Kidney (tissue), 14 donors: ENCODE measurements around the gene PPP1R3E. TPM values are rescaled to one million over a fixed set of nuclear protein-coding genes. Genes with fewer than 3 reads are reported as not detected.

Source experiments
- DNase-seq, 5 donors: peaks; one replicate each; pipeline ENCODE4 v3.0.0-alpha.2; 2013 to 2020
- FAIRE-seq: peaks from 2 replicates; lab custom pipeline; 2012; peaks lifted over from hg19 to GRCh38; lab: Jason Lieb, UNC
- H3K27ac ChIP-seq, 2 donors: one replicate each; pipeline ENCODE4 v1.7.0; 2013; ENCODE audit warnings: low read depth in 2 of 2, low read length in 2 of 2, inconsistent platforms in 1 of 2
- H3K27me3 ChIP-seq: one replicate; pipeline ENCODE4 v1.7.1; 2013; ENCODE audit warnings: low read length, inconsistent platforms; ENCODE audit not compliant: control insufficient read depth, insufficient read depth
- H3K36me3 ChIP-seq, 3 donors: one replicate each; pipeline versions ENCODE4 v1.7.0 to v1.7.1; 2013; ENCODE audit warnings: low read length in 3 of 3, control low read depth in 1 of 3, inconsistent platforms in 1 of 3; ENCODE audit not compliant: insufficient read depth in 3 of 3, control insufficient read depth in 2 of 3
- H3K4me1 ChIP-seq, 3 donors: one replicate each; pipeline versions ENCODE4 v1.7.0 to v1.7.1; 2013; ENCODE audit warnings: low read length in 3 of 3, inconsistent platforms in 1 of 3, low read depth in 1 of 3; ENCODE audit not compliant: control insufficient read depth in 2 of 3, insufficient read depth in 2 of 3
- H3K4me3 ChIP-seq, 3 donors: one replicate each; pipeline versions ENCODE4 v1.7.0 to v1.8.1; 2013; ENCODE audit warnings: low read length in 3 of 3, control low read depth in 1 of 3, inconsistent platforms in 1 of 3
- H3K9ac ChIP-seq, 3 donors: one replicate each; pipeline versions ENCODE4 v1.7.0 to v1.7.1; 2013; ENCODE audit warnings: low read length in 3 of 3, control low read depth in 1 of 3, inconsistent platforms in 1 of 3
- H3K9me3 ChIP-seq, 3 donors: one replicate each; pipeline versions ENCODE4 v1.7.0 to v1.7.1; 2013; ENCODE audit warnings: low read length in 3 of 3, control low read depth in 1 of 3, inconsistent platforms in 1 of 3; ENCODE audit not compliant: control insufficient read depth in 2 of 3, insufficient read depth in 1 of 3
- intact Hi-C: fragments of 100-400 bp; cut with DNase I; formaldehyde crosslinking; loops from one replicate; pipeline ENCODE4 v1.11.1; 2022
- polyA plus RNA-seq: library from polyadenylated mRNA; stranded (reverse); fragments of 350-450 nt; fragmentation: Illumina TruSeq; extraction: RNeasy Lipid Tissue Mini Kit (QIAGEN cat#74804); gene quantifications from one replicate; pipeline ENCODE4 v1.2.3, GENCODE V29; 2014; ENCODE audit warnings: low read depth, low replicate concordance; ENCODE audit not compliant: insufficient read depth
- total RNA-seq: library from RNA; stranded (reverse); fragmentation: NEBNext Ultra II Directional; extraction: Animal tissue kit (Norgen Biotek cat#: 25700); gene quantifications from one replicate; pipeline ENCODE4 v1.2.1, GENCODE V29; 2021
- TF ChIP-seq, protein P1 (sequence below): IDR thresholded peaks from 3 replicates; pipeline ENCODE4 v1.5.1; 2012; ENCODE audit warnings: mild to moderate bottlenecking, moderate library complexity, borderline replicate concordance; ENCODE audit not compliant: insufficient read depth; ENCODE audit errors: extremely low read depth
- donor health status: control.
- donor health status: control.
- donor health status: control.
- donor health status: control.
- donor health status: control.
- donor health status: DM: yes; HTN: yes; CAD: no.
- donor health status: Normal renal cell carcinoma (clear cell type).

PPP1R3E gene
- total and polyA plus RNA-seq, 2 donors from 2014 or later: 17.3 to 22.8 TPM

- DNase-seq: peak in 2 of 5 donors; percentile 51 to 82
- H3K36me3 ChIP-seq: peaks cover 0 to 3% (median 0%) of the 10 kb centered on the region in 3 donors
- no peaks in the 10 kb centered on the region for H3K27me3 ChIP-seq
- no peaks in the 10 kb centered on the region for H3K9me3 ChIP-seq
- FAIRE-seq: no peak
- intact Hi-C loops: no loop called here
- H3K27ac ChIP-seq: peak overlapping the region in 1 of 2 donors; percentile 63
- TF ChIP-seq, protein P1, sequence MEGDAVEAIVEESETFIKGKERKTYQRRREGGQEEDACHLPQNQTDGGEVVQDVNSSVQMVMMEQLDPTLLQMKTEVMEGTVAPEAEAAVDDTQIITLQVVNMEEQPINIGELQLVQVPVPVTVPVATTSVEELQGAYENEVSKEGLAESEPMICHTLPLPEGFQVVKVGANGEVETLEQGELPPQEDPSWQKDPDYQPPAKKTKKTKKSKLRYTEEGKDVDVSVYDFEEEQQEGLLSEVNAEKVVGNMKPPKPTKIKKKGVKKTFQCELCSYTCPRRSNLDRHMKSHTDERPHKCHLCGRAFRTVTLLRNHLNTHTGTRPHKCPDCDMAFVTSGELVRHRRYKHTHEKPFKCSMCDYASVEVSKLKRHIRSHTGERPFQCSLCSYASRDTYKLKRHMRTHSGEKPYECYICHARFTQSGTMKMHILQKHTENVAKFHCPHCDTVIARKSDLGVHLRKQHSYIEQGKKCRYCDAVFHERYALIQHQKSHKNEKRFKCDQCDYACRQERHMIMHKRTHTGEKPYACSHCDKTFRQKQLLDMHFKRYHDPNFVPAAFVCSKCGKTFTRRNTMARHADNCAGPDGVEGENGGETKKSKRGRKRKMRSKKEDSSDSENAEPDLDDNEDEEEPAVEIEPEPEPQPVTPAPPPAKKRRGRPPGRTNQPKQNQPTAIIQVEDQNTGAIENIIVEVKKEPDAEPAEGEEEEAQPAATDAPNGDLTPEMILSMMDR: peak; percentile 16
- peak overlapping the region in 1 of 3 donors; percentile 17 for H3K4me3 ChIP-seq
- H3K9ac ChIP-seq: peak overlapping the region in 1 of 3 donors; percentile 94
- peaks cover 3 to 14% (median 13%) of the 10 kb centered on the region in 3 donors for H3K4me1 ChIP-seq
Measured at GRCh38 chr14:23299211-23299957, 3.3 kb downstream of the PPP1R3E start.

GRCh38 chr14:23297611-23298277 is 4.9 kb downstream of the PPP1R3E start:
- intact Hi-C loops: no loop called here
- peak overlapping the region in 1 of 2 donors; percentile 7 for H3K27ac ChIP-seq

GRCh38 chr14:23297096-23297495 is 5.6 kb downstream of the PPP1R3E start:
- FAIRE-seq: no peak
- Histone ChIP-seq H3K9me3 (no peaks in the 10 kb centered on the region), H3K4me1 (peaks cover 3 to 13% (median 12%) of the 10 kb centered on the region in 3 donors), H3K36me3 (peaks cover 0 to 3% (median 0%) of the 10 kb centered on the region in 3 donors), H3K27me3 (peaks cover 2% of the 10 kb centered on the region), H3K4me3 (no peak overlapping the region), H3K9ac (no peak overlapping the region), H3K27ac (no peak overlapping the region)
- intact Hi-C loops: no loop called here
- TF ChIP-seq, protein P1: no peak
- DNase-seq: no peak

More at GRCh38 chr14:23297611-23298277, 4.9 kb downstream of the PPP1R3E start:
- Histone ChIP-seq H3K4me1 (peaks cover 3 to 14% (median 13%) of the 10 kb centered on the region in 3 donors), H3K4me3 (no peak overlapping the region), H3K36me3 (peaks cover 0 to 3% (median 0%) of the 10 kb centered on the region in 3 donors), H3K9me3 (no peaks in the 10 kb centered on the region), H3K9ac (no peak overlapping the region), H3K27me3 (peaks cover 2% of the 10 kb centered on the region)
- TF ChIP-seq, protein P1: no peak
- DNase-seq (no peak), FAIRE-seq (no peak)
